Measurements from ENCODE around the gene DNAI2. TPM values are rescaled to one million over a fixed set of nuclear protein-coding genes. Genes with fewer than 3 reads are reported as not detected.

DNAI2 gene
- total RNA-seq, 1 donor from 2014 or later, result not detected

GRCh38 chr17:74318391-74318790, 44.4 kb downstream of the DNAI2 start:
- peaks cover 4% of the 10 kb centered on the region for H3K9me3 Mint-ChIP-seq (ENCODE audit: unreplicated experiment)
- no peak for DNase-seq
- H3K27ac Mint-ChIP-seq (ENCODE audit: unreplicated experiment), result no peak overlapping the region
- peaks cover 4% of the 10 kb centered on the region for H3K36me3 Mint-ChIP-seq (ENCODE audit: unreplicated experiment)
- peaks cover 9% of the 10 kb centered on the region for H3K4me1 Mint-ChIP-seq (ENCODE audit: low read depth, unreplicated experiment)
- no peak for TF ChIP-seq CTCF (IDR thresholded peaks at IDR 0.05; ENCODE audit: partially characterized antibody, unreplicated experiment)
- peaks cover 5% of the 10 kb centered on the region for H3K27me3 Mint-ChIP-seq (ENCODE audit: unreplicated experiment)
- H3K4me3 Mint-ChIP-seq (ENCODE audit: unreplicated experiment), result no peak overlapping the region

GRCh38 chr17:74324521-74324920, 50.5 kb downstream of the DNAI2 start:
- no peak for DNase-seq
- Mint-ChIP-seq H3K36me3 (ENCODE audit: unreplicated experiment) (peaks cover 5% of the 10 kb centered on the region), H3K4me3 (ENCODE audit: unreplicated experiment) (no peak overlapping the region), H3K27ac (ENCODE audit: unreplicated experiment) (peak overlapping the region; percentile 17), H3K9me3 (ENCODE audit: unreplicated experiment) (peaks cover 22% of the 10 kb centered on the region), H3K4me1 (ENCODE audit: low read depth, unreplicated experiment) (peaks cover 21% of the 10 kb centered on the region), H3K27me3 (ENCODE audit: unreplicated experiment) (peaks cover 5% of the 10 kb centered on the region)
- TF ChIP-seq CTCF (IDR thresholded peaks at IDR 0.05; ENCODE audit: partially characterized antibody, unreplicated experiment), result no peak

- Mint-ChIP-seq H3K27ac (ENCODE audit: unreplicated experiment) (peak overlapping the region; percentile 62), H3K9me3 (ENCODE audit: unreplicated experiment) (peaks cover 21% of the 10 kb centered on the region), H3K4me3 (ENCODE audit: unreplicated experiment) (peak overlapping the region; percentile 49), H3K4me1 (ENCODE audit: low read depth, unreplicated experiment) (peaks cover 28% of the 10 kb centered on the region), H3K36me3 (ENCODE audit: unreplicated experiment) (peaks cover 5% of the 10 kb centered on the region), H3K27me3 (ENCODE audit: unreplicated experiment) (peaks cover 7% of the 10 kb centered on the region)
- DNase-seq, result no peak
- no peak for TF ChIP-seq CTCF (IDR thresholded peaks at IDR 0.05; ENCODE audit: partially characterized antibody, unreplicated experiment)
Measured at GRCh38 chr17:74325376-74325742, 51.3 kb downstream of the DNAI2 start.

GRCh38 chr17:74325743-74326379, 51.8 kb downstream of the DNAI2 start, which contains the start of gene KIF19:
TSS of gene KIF19 (plus strand) at chr17:74326226. CDS start at chr17:74326350, 124 bp downstream.
- DNase-seq, result peak; percentile 76
- Mint-ChIP-seq H3K36me3 (ENCODE audit: unreplicated experiment) (peaks cover 5% of the 10 kb centered on the region), H3K4me3 (ENCODE audit: unreplicated experiment) (peak within 1 kb of the TSS; percentile 93), H3K27ac (ENCODE audit: unreplicated experiment) (peak within 1 kb of the TSS; percentile 80), H3K27me3 (ENCODE audit: unreplicated experiment) (peaks cover 7% of the 10 kb centered on the region), H3K9me3 (ENCODE audit: unreplicated experiment) (peaks cover 22% of the 10 kb centered on the region), H3K4me1 (ENCODE audit: low read depth, unreplicated experiment) (peaks cover 30% of the 10 kb centered on the region)
- TF ChIP-seq CTCF (IDR thresholded peaks at IDR 0.05; ENCODE audit: partially characterized antibody, unreplicated experiment), result no peak

GRCh38 chr17:74326506-74326905, 52.5 kb downstream of the DNAI2 start:
- peaks cover 7% of the 10 kb centered on the region for H3K27me3 Mint-ChIP-seq (ENCODE audit: unreplicated experiment)
- no peak for DNase-seq
- H3K4me1 Mint-ChIP-seq (ENCODE audit: low read depth, unreplicated experiment), result peaks cover 33% of the 10 kb centered on the region
- peak overlapping the region; percentile 93 for H3K4me3 Mint-ChIP-seq (ENCODE audit: unreplicated experiment)
- H3K36me3 Mint-ChIP-seq (ENCODE audit: unreplicated experiment), result peaks cover 5% of the 10 kb centered on the region
- no peak for TF ChIP-seq CTCF (IDR thresholded peaks at IDR 0.05; ENCODE audit: partially characterized antibody, unreplicated experiment)
- peak overlapping the region; percentile 80 for H3K27ac Mint-ChIP-seq (ENCODE audit: unreplicated experiment)
- H3K9me3 Mint-ChIP-seq (ENCODE audit: unreplicated experiment), result peaks cover 24% of the 10 kb centered on the region

Data from glutamatergic neuron (in vitro differentiated cells).